Measurements from ENCODE around the gene SYNJ2BP.

DNA sequence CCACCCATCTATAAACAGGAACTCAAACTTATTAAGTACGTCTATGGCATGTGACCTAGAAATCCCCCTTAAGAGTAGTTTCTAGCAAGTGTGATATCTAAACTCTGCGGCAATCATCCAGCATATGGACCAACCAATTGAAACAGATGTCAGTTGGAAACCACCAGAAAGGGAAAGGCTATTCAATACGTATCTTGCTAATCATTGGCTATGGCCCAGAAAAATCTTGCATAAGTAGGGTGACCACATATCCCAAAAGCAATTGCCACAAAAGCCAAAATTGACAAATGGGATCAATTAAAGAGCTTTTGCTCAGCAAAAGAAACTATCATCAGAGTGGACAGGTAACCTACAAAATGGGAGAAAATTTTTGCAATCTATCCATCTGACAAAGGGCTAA, 24.2 kb downstream of the SYNJ2BP start:
- TF ChIP-seq POLR2A (IDR thresholded peaks at IDR 0.05; ENCODE audit: low read length) (no peak), GATA1 (IDR thresholded peaks at IDR 0.05; ENCODE audit: low read depth, low read length) (no peak)
